ENCODE data around the gene FAM174B.

Gene FAM174B

GRCh38 chr15:92578096-92578835 lies 77.3 kb downstream of the FAM174B start:
- Histone ChIP-seq H4K20me1 (ENCODE audit: insufficient read depth, low read length) (no peaks in the 10 kb centered on the region), H3K9ac (ENCODE audit: low read depth, low read length) (no peak overlapping the region), H3K9me3 (ENCODE audit: insufficient read depth, low read length, severe bottlenecking) (no peaks in the 10 kb centered on the region), H3K36me3 (ENCODE audit: insufficient read depth, low read length) (no peaks in the 10 kb centered on the region), H3K27me3 (ENCODE audit: insufficient read depth, low read length, poor library complexity) (peaks cover 3% of the 10 kb centered on the region), H2AFZ (ENCODE audit: low read depth, low read length) (no peak overlapping the region), H3K27ac (ENCODE audit: low read length) (no peak overlapping the region), H3K4me1 (ENCODE audit: insufficient read depth, low read length) (no peaks in the 10 kb centered on the region), H3K79me2 (ENCODE audit: insufficient read depth, low read length) (no peaks in the 10 kb centered on the region), H3K4me2 (ENCODE audit: insufficient read depth, low read length) (no peak overlapping the region), H3K4me3 (ENCODE audit: low read depth in 1 of 2, low read length in 2 of 2) (no peak overlapping the region)
- no peak for TF ChIP-seq EZH2 (IDR thresholded peaks at IDR 0.05; ENCODE audit: borderline replicate concordance, low read depth, low read length, severe bottlenecking)
- no peak for TF ChIP-seq CTCF (IDR thresholded peaks at IDR 0.05; ENCODE audit: borderline replicate concordance, extremely low read depth, low read length, poor library complexity, severe bottlenecking)
- ATAC-seq (ENCODE audit: insufficient read depth, low read depth) (no peak), DNase-seq (no peak)

GRCh38 chr15:92576597-92577200 lies 78.9 kb downstream of the FAM174B start:
- no peak overlapping the region for H2AFZ ChIP-seq (ENCODE audit: low read depth, low read length)
- no peak overlapping the region for H3K9ac ChIP-seq (ENCODE audit: low read depth, low read length)
- no peak for TF ChIP-seq CTCF (IDR thresholded peaks at IDR 0.05; ENCODE audit: borderline replicate concordance, extremely low read depth, low read length, poor library complexity, severe bottlenecking)
- TF ChIP-seq EZH2 (IDR thresholded peaks at IDR 0.05; ENCODE audit: borderline replicate concordance, low read depth, low read length, severe bottlenecking) = no peak
- H3K4me2 ChIP-seq (ENCODE audit: insufficient read depth, low read length) = no peak overlapping the region
- ATAC-seq (ENCODE audit: insufficient read depth, low read depth) (no peak), DNase-seq (no peak)
- H3K36me3 ChIP-seq (ENCODE audit: insufficient read depth, low read length) = no peaks in the 10 kb centered on the region
- H4K20me1 ChIP-seq (ENCODE audit: insufficient read depth, low read length) = no peaks in the 10 kb centered on the region
- no peak overlapping the region for H3K27ac ChIP-seq (ENCODE audit: low read length)
- H3K9me3 ChIP-seq (ENCODE audit: insufficient read depth, low read length, severe bottlenecking) = no peaks in the 10 kb centered on the region
- H3K4me1 ChIP-seq (ENCODE audit: insufficient read depth, low read length) = no peaks in the 10 kb centered on the region
- no peaks in the 10 kb centered on the region for H3K79me2 ChIP-seq (ENCODE audit: insufficient read depth, low read length)
- H3K4me3 ChIP-seq (ENCODE audit: low read depth in 1 of 2, low read length in 2 of 2) = no peak overlapping the region
- peaks cover 3% of the 10 kb centered on the region for H3K27me3 ChIP-seq (ENCODE audit: insufficient read depth, low read length, poor library complexity)

DNA sequence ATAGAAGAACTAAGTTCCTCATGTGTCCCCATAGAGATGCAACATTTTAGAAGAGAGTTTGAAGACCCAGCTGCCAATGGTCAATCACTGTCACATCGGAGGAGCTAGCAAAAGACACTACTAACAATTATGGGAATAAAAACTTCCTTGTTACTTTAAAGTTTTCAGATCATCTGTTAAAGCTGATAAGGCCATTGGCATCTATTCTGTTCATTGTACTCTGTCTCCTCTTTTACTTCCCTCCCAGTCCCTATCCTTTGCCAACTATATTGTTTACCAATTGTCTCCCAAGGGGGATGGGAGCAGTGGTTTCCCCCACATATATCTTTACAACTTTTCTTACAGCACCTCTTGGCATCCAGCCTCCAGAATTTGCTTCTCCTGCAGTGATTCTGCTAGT lies 81.0 kb downstream of the FAM174B start:
- Histone ChIP-seq H3K9me3 (ENCODE audit: insufficient read depth, low read length, severe bottlenecking) (no peaks in the 10 kb centered on the region), H3K79me2 (ENCODE audit: insufficient read depth, low read length) (no peaks in the 10 kb centered on the region), H3K4me3 (ENCODE audit: low read depth in 1 of 2, low read length in 2 of 2) (no peak overlapping the region), H3K27ac (ENCODE audit: low read length) (no peak overlapping the region), H3K4me2 (ENCODE audit: insufficient read depth, low read length) (no peak overlapping the region), H4K20me1 (ENCODE audit: insufficient read depth, low read length) (no peaks in the 10 kb centered on the region), H2AFZ (ENCODE audit: low read depth, low read length) (no peak overlapping the region), H3K9ac (ENCODE audit: low read depth, low read length) (no peak overlapping the region), H3K27me3 (ENCODE audit: insufficient read depth, low read length, poor library complexity) (peaks cover 3% of the 10 kb centered on the region), H3K4me1 (ENCODE audit: insufficient read depth, low read length) (no peaks in the 10 kb centered on the region), H3K36me3 (ENCODE audit: insufficient read depth, low read length) (no peaks in the 10 kb centered on the region)
- TF ChIP-seq EZH2 (IDR thresholded peaks at IDR 0.05; ENCODE audit: borderline replicate concordance, low read depth, low read length, severe bottlenecking) = no peak
- no peak for TF ChIP-seq CTCF (IDR thresholded peaks at IDR 0.05; ENCODE audit: borderline replicate concordance, extremely low read depth, low read length, poor library complexity, severe bottlenecking)
- no peak for ATAC-seq (ENCODE audit: insufficient read depth, low read depth)
- DNase-seq = no peak

All from DND-41 (cell line).